ENCODE results near the gene RNF2. TPM values are rescaled to one million over a fixed set of nuclear protein-coding genes. Genes with fewer than 3 reads are reported as not detected.

RNF2 gene
- total RNA-seq, 1 experiment from 2014 or later = 39.1 TPM

- CTCF ChIA-PET = no interaction called here
Observed at GRCh38 chr1:185015631-185016030, 29.7 kb upstream of the RNF2 start.

More at GRCh38 chr1:185015631-185016030, 29.7 kb upstream of the RNF2 start:
- no peak overlapping the region for H3K27ac ChIP-seq (ENCODE audit: low read depth, low read length)
- TF ChIP-seq REST (IDR thresholded peaks at IDR 0.05; ENCODE audit: low read depth) (no peak), YY1 (IDR thresholded peaks at IDR 0.05; ENCODE audit: extremely low read depth, insufficient replicate concordance, low read depth, low read length) (no peak), POLR2A (IDR thresholded peaks at IDR 0.05; ENCODE audit: borderline replicate concordance, extremely low read depth, insufficient read depth, insufficient read length) (no peak), EGR1 (IDR thresholded peaks at IDR 0.05; ENCODE audit: low read depth) (no peak), FOSL1 (IDR thresholded peaks at IDR 0.05; ENCODE audit: low read depth) (no peak), EZH2 (IDR thresholded peaks at IDR 0.05) (no peak), CEBPB (IDR thresholded peaks at IDR 0.05; ENCODE audit: low read depth) (no peak), CTCF (IDR thresholded peaks at IDR 0.05 in 2 of 3, conservative IDR thresholded peaks at IDR 0.05 in 1 of 3; ENCODE audit: borderline replicate concordance in 1 of 3, insufficient read depth in 1 of 3, low read depth in 2 of 3, low read length in 2 of 3) (no peak), POLR2AphosphoS5 (IDR thresholded peaks at IDR 0.05; ENCODE audit: low read depth, low read length) (no peak)
- H4K20me1 ChIP-seq (ENCODE audit: insufficient read depth) = no peaks in the 10 kb centered on the region
- H3K79me2 ChIP-seq (ENCODE audit: insufficient read depth, low read length) = no peaks in the 10 kb centered on the region
- H3K9me3 ChIP-seq (ENCODE audit: control insufficient read depth in 1 of 2, insufficient read depth in 1 of 2, low read depth in 1 of 2, low read length in 2 of 2) = no peaks in the 10 kb centered on the region
- H3K4me1 ChIP-seq (ENCODE audit: control insufficient read depth in 1 of 2, insufficient read depth in 2 of 2, low read length in 2 of 2) = peaks cover 11 to 20% of the 10 kb centered on the region in 2 experiments
- intact Hi-C loops (cut with micrococcal nuclease) = loop anchor here (1.0 kb wide), 1 partner anchor 42 kb away; no protein-coding TSS in a partner anchor
- H3K9me2 ChIP-seq (ENCODE audit: insufficient read depth) = no peaks in the 10 kb centered on the region
- H3K36me3 ChIP-seq (ENCODE audit: control insufficient read depth in 1 of 2, insufficient read depth in 2 of 2, low read length in 2 of 2) = no peaks in the 10 kb centered on the region
- BruUV-seq (replicated peaks) = no TSS peak
- no peak overlapping the region for H2AFZ ChIP-seq (ENCODE audit: low read depth, low read length, poor library complexity, severe bottlenecking)
- no peak overlapping the region for H3K4me2 ChIP-seq (ENCODE audit: low read length)
- H3K27me3 ChIP-seq (ENCODE audit: insufficient read depth, low read length) = no peaks in the 10 kb centered on the region
- ChIA-PET RAD21 (ENCODE audit: low non-redundant PET in 1 of 2, low total read pairs in 2 of 2, uncharacterized antibody in 2 of 2, unreplicated experiment in 2 of 2) (no interaction called here), POLR2A (no interaction called here)
- H3K4me3 ChIP-seq (replicated peaks in 1 of 2; ENCODE audit: low read depth in 1 of 2, low read length in 2 of 2) = no peak overlapping the region
- DNase-seq (ENCODE audit: low read depth, low spot score) (no peak), ATAC-seq (no peak)
- H3K9ac ChIP-seq (ENCODE audit: low read length) = no peak overlapping the region

All from HCT116 (cell line).